GM12878 (cell line): ENCODE results near the gene NPM3.

Source experiments
- CBX5 ChIP-seq: sonication (generic); IDR thresholded peaks from 2 replicates; pipeline ENCODE4 v1.6.1; 2016; ENCODE audit warnings: low read depth, moderate library complexity, mild to moderate bottlenecking, inconsistent platforms
- CTCF ChIP-seq, 3 experiments: IDR thresholded peaks in 2 of 3; conservative IDR thresholded peaks in 1 of 3; 2 replicates each; pipeline ENCODE4 v1.5.1; 2011; ENCODE audit warnings: low read depth in 3 of 3, low read length in 3 of 3, mild to moderate bottlenecking in 3 of 3, control low read depth in 2 of 3, moderate library complexity in 2 of 3, inconsistent platforms in 1 of 3, mixed read lengths in 1 of 3; ENCODE audit not compliant: control insufficient read depth in 2 of 3, insufficient read depth in 1 of 3; ENCODE audit errors: extremely low read depth in 1 of 3

- no peak for TF ChIP-seq CBX5
- no peak for TF ChIP-seq CTCF (IDR thresholded peaks at IDR 0.05 in 2 of 3, conservative IDR thresholded peaks at IDR 0.05 in 1 of 3; ENCODE audit: control insufficient read depth in 2 of 3, extremely low read depth in 1 of 3, insufficient read depth in 1 of 3, low read depth in 3 of 3, low read length in 3 of 3)
These were observed 39.0 kb downstream of the NPM3 start for GRCh38 chr10:101744267-101744666.
